NCI-H1105 (cell line): ENCODE data around the gene NUDT3.
"Not testable (repeated sequence)": the region's sequence is repeated elsewhere in the genome, so short reads cannot be mapped to it uniquely, and the experiment has no call there.

Experiments
- DNase-seq: peaks from one replicate; lab custom pipeline; 2025; lab: John Stamatoyannopoulos, UW

NUDT3 gene

DNA sequence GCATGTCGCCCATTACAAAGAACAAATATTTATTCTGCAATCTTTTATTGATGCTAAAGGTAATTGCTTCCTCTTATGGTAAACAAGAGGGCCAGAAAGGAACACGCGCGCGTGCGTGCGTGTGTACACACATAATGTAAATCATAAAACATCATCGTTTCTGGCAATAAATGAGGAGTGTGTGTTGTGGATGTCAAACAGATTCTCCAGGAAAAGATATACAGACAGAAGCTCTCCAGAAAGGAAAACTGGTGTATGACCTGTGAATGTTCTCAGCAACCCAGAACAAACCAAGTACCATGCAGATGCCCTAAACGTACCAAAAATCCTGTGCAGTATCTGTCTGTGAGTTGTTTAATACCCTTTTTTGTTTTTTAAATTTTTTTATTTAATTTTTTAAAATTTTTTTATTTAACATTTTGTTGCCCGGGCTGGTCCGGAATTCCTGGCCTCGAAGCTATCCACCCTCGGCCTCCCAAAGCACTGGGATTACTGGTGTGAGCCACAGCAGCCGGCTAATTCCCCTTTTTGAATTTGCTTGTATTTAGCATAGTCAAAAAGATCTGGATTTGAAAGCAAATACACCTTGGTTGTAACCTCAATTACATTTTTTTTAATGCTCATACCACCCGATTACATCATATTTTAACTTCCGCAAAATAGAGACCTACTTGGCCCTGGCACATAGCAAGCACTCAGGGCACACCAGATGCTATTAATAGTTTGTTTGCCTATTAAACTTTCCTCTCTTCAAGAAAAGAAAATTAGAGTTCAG lies 909 bp upstream of the NUDT3 start:
- no peak for DNase-seq

DNA sequence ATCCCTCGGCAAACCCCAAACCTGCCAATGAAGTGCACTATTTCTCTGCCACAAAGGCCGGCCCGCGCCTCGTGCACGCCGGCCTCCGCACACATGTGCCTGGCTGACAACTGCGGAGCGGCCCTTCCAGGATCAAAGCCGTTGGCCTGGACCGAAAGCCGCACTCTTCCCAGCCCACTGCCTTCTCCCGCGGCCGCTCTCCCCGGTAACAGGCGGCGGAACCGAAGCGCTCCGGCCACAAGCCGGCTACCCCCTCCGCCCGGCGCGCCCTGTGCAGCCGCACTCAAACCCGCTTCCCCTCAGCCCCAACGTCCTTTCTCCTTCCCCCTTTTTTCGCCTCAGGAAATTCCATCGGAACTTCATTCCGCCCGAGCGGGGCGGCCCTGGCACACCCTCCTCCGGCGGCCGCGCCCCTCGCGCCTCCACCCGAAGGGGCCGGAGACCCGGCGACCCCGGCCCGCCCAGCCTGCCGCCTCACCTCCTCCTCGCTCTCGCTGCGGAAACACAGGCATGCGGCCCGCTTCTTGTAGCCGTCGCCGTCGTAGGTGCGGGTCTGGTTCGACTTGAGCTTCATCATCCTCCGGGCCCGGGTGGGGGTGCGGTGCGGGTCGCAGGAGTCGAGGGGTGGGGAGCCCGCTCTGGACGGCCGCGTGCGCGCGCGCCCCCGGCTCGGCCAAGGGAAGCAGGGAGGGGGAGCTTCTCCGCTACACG lies 528 bp downstream of the NUDT3 start:
- peak; percentile 55 for DNase-seq

DNA sequence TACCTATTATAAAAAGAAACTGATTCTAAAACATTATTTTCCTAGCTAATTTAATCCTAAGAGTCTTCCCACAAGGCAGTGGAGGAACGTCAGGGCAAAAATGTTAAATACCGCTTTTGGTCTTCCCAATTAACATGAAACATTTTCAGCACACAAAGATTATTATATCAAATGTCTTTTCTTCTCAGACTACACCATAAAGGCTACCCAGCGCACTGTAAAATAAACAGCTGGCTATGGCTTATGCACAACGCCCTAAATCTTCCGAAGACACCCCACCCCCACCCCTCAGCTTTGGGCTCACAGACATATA lies 1.0 kb downstream of the NUDT3 start:
- DNase-seq: no peak

DNA sequence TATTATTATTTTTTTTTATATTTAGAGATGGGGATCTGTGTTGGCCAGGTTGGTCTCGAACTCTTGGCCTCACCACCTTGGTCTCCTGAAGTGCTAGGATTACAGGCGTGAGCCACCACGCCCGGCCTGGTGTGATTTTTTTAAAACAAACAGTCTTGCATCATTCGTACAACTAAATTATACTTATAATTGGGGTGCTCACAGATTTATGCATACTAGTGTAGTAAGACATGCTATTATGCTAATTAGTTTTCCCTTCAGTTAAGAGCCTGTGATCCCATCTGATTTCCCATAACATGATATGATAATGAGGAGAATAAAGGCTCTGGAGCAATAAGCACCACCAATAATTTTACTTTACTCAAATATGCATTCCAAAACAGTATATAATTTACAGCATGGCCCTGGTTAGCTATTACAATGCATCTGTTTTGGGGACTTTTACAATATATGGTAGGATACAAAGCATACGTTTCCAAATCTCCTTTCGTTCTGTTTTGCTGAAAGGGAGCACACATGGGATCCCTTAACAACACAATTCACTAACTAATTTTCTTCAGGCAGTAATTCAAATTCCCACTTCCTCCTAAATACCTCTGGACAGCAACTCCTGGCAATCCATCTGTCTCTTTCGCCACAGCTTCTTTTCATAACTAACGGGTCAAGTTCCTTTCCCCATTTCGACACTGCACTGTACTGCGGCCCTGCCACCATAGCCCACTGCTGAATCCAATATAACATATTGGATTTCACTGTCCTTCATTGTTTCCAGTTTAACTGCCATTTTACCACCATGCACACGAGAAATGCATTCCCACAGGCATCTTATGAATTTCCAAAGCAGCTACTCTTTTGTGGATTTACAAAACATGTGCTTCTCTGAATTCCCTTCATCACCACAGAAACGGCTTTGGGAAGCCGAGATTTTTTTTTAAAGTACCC lies 1.7 kb downstream of the NUDT3 start:
- no peak for DNase-seq

DNA sequence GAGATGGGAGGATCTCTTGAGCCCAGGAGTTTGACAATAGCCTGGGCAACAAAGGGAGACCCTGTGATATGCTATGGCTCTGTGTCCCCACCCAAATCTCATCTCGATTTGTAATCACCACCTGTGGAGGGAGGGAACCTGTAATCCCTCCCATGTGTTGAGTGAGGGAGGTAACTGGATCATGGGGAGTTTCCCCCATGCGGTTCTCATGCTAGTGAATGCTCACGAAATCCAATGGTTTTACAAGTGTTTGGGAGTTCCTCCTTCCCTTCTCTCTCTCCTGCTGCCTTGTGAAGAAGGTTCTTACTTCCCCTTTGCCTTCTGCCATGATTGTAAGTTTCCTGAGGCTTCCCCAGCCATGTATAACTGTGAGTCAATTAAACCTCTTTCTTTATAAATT lies 3.4 kb downstream of the NUDT3 start:
- no peak for DNase-seq

DNA sequence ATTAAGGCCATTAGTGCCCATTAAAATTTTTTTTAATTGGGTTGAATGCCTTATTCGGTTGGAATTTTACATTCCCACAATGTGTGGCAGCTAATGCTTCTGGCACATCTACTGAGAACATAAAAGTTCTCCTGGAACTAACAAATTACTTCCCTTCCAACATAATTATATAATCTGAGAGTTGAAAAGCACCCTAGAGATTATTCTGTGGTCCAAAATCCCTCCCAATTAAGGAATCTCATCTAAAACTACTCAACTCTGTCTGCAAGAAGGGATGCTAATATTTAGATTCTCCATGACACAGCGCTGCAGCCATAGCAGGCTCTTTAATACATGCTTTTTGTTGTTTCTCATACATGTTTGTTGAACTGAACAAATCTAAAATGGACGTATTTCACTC lies 4.0 kb downstream of the NUDT3 start:
- no peak for DNase-seq

DNA sequence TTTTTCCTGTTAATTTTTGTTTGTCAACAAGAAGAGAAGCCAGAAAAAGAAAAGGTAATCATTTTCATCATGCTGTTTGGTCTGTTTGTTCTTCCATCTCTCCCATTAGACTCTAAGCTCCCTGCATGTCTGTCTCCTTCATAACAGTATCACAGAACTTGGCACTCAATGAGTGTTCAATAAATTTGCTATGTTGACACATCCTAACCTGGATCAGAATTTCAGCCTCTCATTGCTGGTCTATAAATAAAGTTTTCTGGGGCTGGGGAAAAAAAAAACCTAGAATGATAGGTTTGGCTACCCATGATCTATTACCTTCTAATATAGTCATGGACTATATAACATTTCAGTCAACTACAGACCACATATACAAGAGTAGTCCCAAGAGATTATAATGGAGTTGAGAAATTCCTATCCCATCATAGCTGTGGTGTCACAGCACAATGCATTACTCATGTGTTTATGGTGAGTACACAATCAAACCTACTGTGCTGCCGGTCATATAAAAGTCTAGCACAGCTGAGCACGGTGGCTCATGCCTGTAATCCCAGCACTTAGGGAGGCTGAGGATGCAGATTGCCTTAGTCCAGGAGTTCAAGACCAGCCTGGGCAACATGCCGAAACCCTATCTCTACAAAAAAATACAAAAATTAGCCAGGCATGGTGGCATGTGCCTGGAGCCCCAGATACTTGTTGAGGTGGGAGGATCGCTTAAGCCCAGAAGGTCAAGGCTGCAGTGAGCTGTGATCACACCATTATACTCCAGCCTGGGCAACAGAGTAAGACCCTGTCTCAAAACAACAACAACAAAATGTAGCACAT lies 5.9 kb downstream of the NUDT3 start:
- no peak for DNase-seq

DNA sequence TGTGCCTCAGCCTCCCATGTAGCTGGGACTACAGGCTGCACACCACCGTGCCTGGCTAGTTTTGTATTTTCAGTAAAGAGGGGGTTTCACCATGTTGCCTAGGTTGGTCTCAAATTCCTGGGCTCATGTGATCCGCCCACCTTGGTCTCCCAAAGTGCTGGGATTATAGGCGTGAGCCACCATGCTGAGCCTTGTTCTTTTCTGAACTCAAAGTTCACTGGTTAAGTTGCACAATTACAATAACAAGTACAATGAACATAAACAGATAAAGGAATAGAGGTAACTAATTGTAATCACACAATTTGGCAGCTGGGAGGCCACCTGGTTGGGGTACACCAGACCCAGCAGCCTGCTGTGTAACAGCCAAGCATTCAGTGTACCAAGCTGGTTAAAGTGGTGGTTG lies 6.7 kb downstream of the NUDT3 start:
- DNase-seq: no peak

DNA sequence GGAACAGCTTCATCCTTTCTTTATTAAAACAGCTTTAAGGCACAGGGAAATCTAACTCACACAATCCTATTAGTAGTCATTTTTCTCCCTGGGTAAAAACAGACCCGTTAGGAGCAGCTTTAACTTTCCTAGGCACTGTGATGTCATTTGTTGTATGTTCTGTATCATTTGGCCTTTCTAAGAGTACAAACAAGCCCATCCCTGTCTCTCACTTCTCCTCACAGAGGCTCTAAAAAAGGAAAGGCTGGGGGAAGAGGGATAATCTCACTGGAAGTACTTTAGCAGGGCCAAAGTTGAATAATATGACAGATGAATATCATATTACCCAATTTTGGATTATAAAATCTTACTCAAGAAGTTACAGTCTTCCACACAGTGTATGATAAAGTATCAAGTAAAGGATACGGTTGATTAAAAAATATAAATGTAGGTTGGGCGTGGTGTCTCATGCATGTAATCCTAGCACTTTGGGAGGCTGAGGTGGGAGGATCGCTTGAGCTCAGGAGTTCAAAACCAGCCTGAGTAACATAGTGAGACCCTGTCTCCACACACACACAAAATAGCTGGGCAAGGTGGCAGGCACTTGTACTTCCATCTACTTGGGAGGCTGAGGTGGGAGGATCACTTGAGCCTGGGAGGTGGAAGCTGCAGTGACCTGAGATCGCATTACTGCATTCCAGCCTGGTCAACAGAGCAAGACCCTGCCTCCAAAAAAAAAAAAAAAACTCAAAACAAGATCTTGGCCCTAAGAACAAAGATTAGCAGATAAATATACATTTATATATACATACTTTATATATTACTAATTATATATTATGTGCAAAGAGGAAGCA lies 7.9 kb downstream of the NUDT3 start:
- DNase-seq: no peak

DNA sequence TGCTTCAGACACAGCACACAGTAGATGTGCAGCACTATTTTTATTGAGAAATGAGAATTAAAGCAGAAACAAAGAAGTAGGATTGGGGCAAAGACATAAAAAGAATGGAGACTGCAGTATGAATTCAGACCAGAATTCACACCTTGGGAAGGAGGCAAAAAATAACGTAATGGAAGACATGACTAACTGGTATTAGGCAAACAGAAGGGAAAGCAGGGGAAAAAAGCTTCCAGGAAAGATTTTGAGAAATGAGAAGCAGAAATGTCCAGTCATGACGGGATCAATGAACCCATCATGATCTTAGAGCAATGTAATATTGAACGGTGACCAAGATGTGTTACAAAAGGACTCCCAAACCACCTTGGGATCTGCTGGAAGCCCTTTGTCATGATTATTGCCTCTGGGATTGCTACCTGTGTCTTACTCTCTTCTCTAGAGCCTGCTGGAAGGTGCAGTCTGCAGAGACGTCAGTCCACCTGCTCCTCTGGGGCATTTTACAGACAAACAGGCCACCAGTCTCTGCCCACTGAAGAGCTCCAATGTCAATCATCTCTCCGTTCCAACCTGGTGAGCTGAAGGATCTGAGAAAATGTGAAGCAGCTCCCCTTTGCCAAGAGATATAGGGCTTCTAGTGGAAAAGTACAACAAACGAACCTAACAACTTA lies 8.7 kb downstream of the NUDT3 start:
- no peak for DNase-seq

DNA sequence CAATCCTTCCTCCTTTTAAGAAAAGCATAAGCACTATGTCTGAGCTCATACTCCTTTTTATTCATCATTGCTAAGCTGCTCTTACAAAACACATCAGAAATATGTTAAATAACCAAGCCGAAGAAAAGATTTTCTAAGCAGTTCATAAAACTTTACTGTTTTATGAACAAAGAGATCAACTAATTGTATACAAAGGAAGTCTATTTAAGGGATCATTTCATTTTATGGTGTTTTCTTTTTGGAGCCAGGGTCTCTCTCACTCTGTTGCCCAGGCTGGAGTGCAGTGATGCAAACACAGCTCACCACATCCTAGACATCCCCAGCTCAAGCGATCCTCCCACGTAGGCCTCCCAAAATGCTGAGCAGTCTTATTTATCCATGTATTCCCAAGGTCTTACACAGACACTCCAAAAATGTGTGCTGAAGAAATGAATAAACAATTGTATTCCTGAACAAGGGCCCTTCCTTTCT lies 9.3 kb downstream of the NUDT3 start:
- DNase-seq: no peak

DNA sequence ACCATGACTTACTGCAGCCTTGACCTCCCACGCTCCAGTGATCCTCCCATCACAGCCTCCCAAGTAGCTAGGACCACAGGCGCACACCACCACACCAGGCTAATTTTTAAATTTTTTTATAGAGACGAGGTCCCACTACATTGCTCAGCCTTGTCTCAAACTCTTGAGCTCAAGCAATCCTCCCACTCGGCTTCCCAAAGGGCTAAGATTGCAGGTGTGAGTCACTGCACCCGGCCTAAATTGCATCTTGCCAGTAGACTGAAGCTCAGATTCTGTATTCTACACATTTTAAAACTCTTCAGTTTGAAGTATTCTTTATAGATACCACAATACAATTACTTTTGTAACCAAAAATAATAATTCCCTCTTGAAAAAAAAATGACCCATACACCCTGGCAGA lies 11.4 kb downstream of the NUDT3 start:
- DNase-seq: no peak

DNA sequence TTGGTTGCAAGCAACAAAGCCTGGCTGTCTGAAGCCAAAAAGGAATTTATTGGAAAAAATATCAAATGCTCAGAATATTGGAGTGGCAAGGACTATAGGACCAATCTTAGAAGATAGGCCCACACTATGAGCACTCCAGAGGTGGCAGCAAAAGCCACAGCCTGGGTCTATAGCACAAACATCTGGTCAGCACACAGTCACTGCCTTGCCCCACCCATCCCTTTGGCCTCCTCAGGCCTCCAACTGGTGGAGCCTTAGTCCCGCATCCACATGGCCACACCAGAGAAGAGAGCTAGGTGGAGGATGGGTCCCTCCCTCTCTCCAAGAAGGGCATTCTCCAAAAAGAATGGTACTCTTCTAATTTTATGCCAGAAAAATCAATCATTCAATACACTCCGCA lies 14.0 kb downstream of the NUDT3 start:
- DNase-seq: no peak

DNA sequence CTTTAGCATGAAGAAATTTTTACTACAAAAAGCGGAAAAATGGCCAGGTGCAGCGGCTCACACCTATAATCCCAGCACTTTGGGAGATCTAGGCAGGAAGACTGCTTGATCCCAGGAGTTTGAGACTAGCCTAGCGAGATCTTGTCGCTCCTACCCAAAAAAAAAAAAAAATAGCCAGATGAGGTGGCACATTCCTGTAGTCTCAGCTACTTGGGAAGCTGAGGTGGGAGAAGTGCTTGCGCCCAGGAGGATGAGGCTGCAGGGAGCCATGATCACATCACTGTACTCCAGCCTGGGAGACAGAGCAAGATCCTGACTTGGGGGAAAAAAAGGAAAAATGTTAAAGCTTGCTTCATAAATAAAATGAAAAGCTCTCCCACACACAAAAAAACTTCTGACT lies 14.5 kb downstream of the NUDT3 start:
- DNase-seq: no peak

DNA sequence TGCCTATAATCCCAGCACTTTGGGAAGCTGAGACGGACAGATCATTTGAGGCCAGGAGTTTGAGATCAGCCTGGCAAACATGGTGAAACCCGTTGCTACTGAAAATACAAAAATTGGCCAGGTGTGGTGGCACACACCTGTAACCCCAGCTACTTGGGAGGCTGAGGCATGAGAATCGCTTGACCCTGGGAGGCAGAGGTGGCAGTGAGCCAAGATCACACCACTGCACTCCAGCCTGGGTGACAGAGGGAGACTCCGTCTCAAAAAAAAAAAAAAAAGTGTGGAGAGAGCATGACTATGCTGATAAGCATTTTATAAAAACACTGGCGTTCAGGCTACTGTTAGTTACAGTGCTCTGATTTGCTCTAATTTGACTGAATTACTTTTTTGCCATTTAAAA lies 14.9 kb downstream of the NUDT3 start:
- DNase-seq: not testable (repeated sequence)

DNA sequence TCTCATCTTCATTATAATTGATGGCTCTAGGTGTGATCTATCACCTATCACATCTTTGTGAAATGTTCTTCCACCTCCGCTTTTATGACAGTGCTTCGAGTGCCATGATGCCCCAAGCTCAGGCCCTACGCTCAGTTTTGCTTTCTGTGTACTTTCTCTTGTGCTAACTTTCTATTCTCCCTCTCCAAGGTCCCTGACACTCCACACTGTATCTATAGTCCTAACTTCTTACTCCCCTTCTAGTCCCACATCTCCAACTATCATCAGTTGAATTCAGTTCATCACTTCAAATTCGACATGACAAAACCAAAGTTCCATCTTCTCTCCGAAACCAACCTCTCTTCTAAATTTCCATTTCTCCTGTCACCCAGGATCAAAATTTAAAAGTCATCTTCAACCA lies 16.6 kb downstream of the NUDT3 start:
- no peak for DNase-seq

DNA sequence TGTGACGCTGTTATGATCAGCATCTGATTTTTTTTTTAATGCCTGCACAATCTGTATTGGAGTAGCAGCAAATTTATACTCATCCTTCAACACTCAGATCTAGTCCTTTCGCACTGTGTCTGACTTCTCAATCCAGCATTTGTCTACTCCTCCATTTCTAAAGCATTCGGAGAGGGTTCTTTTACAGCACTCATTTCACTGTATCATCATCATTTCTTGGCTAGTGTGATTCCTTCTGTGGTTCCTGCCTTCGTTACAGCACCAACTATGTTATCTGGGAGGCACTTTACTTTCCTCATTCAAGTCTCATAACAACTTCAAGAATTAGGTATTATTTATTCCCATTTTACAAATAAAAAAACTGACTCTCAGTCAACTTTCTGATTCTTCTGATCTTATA lies 18.0 kb downstream of the NUDT3 start:
- no peak for DNase-seq

DNA sequence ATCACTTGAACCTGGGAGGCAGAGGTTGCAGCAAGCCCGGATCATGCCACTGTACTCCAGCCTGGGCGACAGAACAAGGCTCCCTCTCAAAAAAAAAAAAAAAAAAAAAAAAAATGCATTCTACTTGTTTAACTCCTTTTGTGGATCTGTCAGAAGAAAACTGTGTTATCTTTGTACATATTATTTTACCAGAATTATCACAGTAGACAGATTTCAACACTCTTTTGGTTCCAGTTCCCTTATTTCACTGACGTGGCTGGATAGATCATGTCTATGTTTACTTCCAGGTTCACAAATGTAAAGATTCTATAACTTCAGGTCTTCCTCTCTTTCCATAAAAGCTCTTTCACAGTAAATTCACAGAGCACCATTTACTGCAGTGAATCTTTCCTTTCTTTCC lies 18.4 kb downstream of the NUDT3 start:
- no peak for DNase-seq

DNA sequence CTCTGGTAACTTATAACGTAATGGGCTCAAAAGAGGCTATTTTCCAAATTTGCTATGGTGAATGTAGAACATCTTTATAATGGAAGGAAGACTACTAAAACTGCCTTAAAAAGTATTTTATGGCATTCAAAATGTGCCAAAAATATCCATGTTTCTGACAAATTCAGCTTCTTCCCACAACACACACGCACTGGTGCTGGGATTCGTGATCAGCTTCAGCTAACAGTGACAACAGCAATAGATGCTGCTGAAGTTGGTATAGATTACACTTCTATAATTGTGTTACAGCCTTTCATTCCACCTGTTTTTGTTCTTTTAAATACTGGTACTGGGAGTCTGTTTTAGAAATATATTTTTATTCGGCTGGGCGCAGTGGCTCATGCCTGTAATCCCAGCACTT lies 19.0 kb downstream of the NUDT3 start:
- DNase-seq: no peak

DNA sequence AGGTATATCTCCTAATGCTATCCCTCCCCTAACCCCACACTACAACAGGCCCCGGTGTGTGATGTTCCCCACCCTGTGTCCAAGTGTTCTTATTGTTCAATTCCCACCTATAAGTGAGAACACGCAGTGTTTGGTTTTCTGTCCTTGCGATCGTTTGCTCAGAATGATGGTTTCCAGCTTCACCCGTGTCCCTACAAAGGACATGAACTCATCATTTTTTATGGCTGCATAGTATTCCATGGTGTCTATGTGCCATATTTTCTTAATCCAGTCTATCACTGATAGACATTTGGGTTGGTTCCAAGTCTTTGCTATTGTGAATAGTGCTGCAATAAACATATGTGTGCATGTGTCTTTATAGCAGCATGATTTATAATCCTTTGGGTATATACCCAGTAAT lies 20.6 kb downstream of the NUDT3 start:
- not testable (repeated sequence) for DNase-seq
